ENCODE data around the gene TUBB3. TPM values are rescaled to one million over a fixed set of nuclear protein-coding genes. Genes with fewer than 3 reads are reported as not detected.

The TUBB3 gene
- total RNA-seq, 1 experiment from 2014 or later = 164 TPM

- H2AFZ ChIP-seq (ENCODE audit: low read length) = no peak overlapping the region
- H3K18ac ChIP-seq (ENCODE audit: insufficient read length, low read depth, low read length) = peak overlapping the region; percentile 83
- H3K27ac Mint-ChIP-seq = peak overlapping the region in 2 of 3 experiments; percentile 28 to 90; a peak in 2 of 7 replicates
Measured at GRCh38 chr16:89971495-89972243, 48.5 kb downstream of the TUBB3 start.

More at GRCh38 chr16:89971495-89972243, 48.5 kb downstream of the TUBB3 start:
- H3K9me3 ChIP-seq (ENCODE audit: control insufficient read depth, low read depth, low read length) = no peaks in the 10 kb centered on the region
- H4K5ac ChIP-seq (ENCODE audit: insufficient read length, low read depth, low read length) = no peak overlapping the region
- no peak overlapping the region for H3K23ac ChIP-seq (ENCODE audit: insufficient read length, low read depth, low read length)
- peaks cover 13% of the 10 kb centered on the region for H3K23me2 ChIP-seq (ENCODE audit: insufficient read length, low read depth, low read length, poor library complexity, severe bottlenecking)
- no peak overlapping the region for H4K91ac ChIP-seq (ENCODE audit: insufficient read length, low read depth, low read length)
- H3K36me3 Mint-ChIP-seq (ENCODE audit: insufficient read depth in 1 of 3, low read depth in 3 of 3) = peaks cover 24 to 39% (median 32%) of the 10 kb centered on the region in 3 experiments
- peak overlapping the region; percentile 61 for H3K14ac ChIP-seq (ENCODE audit: insufficient read depth, low read length)
- H2BK20ac ChIP-seq (ENCODE audit: low read depth, low read length, poor library complexity, severe bottlenecking) = no peak overlapping the region
- H3K4me1 Mint-ChIP-seq = peaks cover 12 to 16% of the 10 kb centered on the region in 2 experiments
- no CpG with 5 or more reads among the region's 42 CpGs for WGBS (ENCODE audit: extremely low coverage, insufficient read length, low lambda C conversion rate)
- no peak overlapping the region for H4K8ac ChIP-seq (replicated peaks; ENCODE audit: insufficient read length, low read depth, low read length)
- no peaks in the 10 kb centered on the region for H3K27me3 ChIP-seq (ENCODE audit: insufficient read depth, low read length)
- H2BK12ac ChIP-seq (ENCODE audit: insufficient read length, low read depth, low read length) = no peak overlapping the region
- H3T11ph ChIP-seq (ENCODE audit: low read length) = no peak overlapping the region
- no peak overlapping the region for H3K4ac ChIP-seq (ENCODE audit: low read depth, low read length)
- no peak overlapping the region for H2BK5ac ChIP-seq (ENCODE audit: insufficient read length, low read length)
- DNase-seq = no peak
- no peaks in the 10 kb centered on the region for H3K79me1 ChIP-seq (ENCODE audit: insufficient read depth, low read depth, low read length, poor library complexity, severe bottlenecking)
- H3K4me1 ChIP-seq (ENCODE audit: insufficient read depth, low read length) = no peaks in the 10 kb centered on the region
- H3K9ac ChIP-seq (ENCODE audit: extremely low read depth, insufficient read length, low read length) = peak overlapping the region; percentile 77
- H2AK5ac ChIP-seq (ENCODE audit: insufficient read length, low read length) = no peak overlapping the region
- no peak overlapping the region for H3K27ac ChIP-seq (ENCODE audit: insufficient read length, low read depth, low read length)
- no peak for TF ChIP-seq CTCF (conservative IDR thresholded peaks at IDR 0.05)
- no peak overlapping the region for H2BK120ac ChIP-seq (ENCODE audit: low read depth, low read length, poor library complexity, severe bottlenecking)
- peak overlapping the region; percentile 77 for H3K4me2 ChIP-seq (ENCODE audit: insufficient read depth, insufficient read length, low read length)
- H3K79me2 ChIP-seq (ENCODE audit: insufficient read depth, low read length) = peaks cover 4% of the 10 kb centered on the region; the same call in 1 of the 2 replicates
- H3K9me3 Mint-ChIP-seq = peaks cover 16 to 22% of the 10 kb centered on the region in 2 experiments
- no peaks in the 10 kb centered on the region for H4K20me1 ChIP-seq (ENCODE audit: control insufficient read depth, insufficient read depth, insufficient read length)
- no peak overlapping the region for H2BK15ac ChIP-seq (ENCODE audit: low read depth, low read length)
- H3K56ac ChIP-seq (ENCODE audit: insufficient read length, low read depth, low read length) = no peak overlapping the region
- H3K4me3 Mint-ChIP-seq = peak overlapping the region; percentile 97 to 99
- H3K27me3 Mint-ChIP-seq (ENCODE audit: low read depth) = peaks cover 20% of the 10 kb centered on the region
